Stomach (tissue), 9 donors: ENCODE measurements around the gene EIF2B4. TPM values are rescaled to one million over a fixed set of nuclear protein-coding genes. Genes with fewer than 3 reads are reported as not detected.

Experiments used
- DNase-seq, 2 donors: peaks; one replicate each; pipeline versions ENCODE4 v3.0.0 to v3.0.0-alpha.2; 2013 to 2019
- H3K27ac ChIP-seq, 5 donors: fragments of 200-600 bp in 4 of 5; sonication (generic) in 4 of 5; one replicate each; pipeline ENCODE4 v1.5.1; 2013 to 2019; ENCODE audit warnings: mild to moderate bottlenecking in 1 of 5, moderate library complexity in 1 of 5
- H3K27me3 ChIP-seq, 3 donors: fragments of 200-600 bp; sonication (generic); one replicate each; pipeline ENCODE4 v1.5.1; 2017 to 2019; ENCODE audit warnings: mixed run types in 1 of 3
- H3K36me3 ChIP-seq, 4 donors: fragments of 200-600 bp; sonication (generic); 1 replicate in 3 of 4; 2 replicates in 1 of 4; pipeline ENCODE4 v1.5.1; 2016 to 2019
- H3K4me1 ChIP-seq, 4 donors: fragments of 200-600 bp; sonication (generic); one replicate each; pipeline ENCODE4 v1.5.1; 2016 to 2019
- H3K4me3 ChIP-seq, 4 donors: fragments of 200-600 bp; sonication (generic) in 3 of 4; one replicate each; pipeline ENCODE4 v1.5.1; 2016 to 2019; ENCODE audit warnings: mild to moderate bottlenecking in 1 of 4
- H3K9me3 ChIP-seq, 4 donors: fragments of 200-600 bp; sonication (generic); one replicate each; pipeline ENCODE4 v1.5.1; 2016 to 2019
- EP300 ChIP-seq: sonication (generic); formaldehyde crosslinking; IDR thresholded peaks from one replicate; pipeline ENCODE4 v1.6.1; 2017; ENCODE audit warnings: antibody characterized with exemption
- POLR2A ChIP-seq, 4 donors: fragments of 450-650 bp; IDR thresholded peaks; one replicate each; pipeline ENCODE4 v1.6.1; 2016; ENCODE audit warnings: antibody characterized with exemption in 4 of 4, control low read depth in 2 of 4, mild to moderate bottlenecking in 1 of 4, moderate library complexity in 1 of 4
- POLR2AphosphoS5 ChIP-seq, 3 donors: sonication (generic); formaldehyde crosslinking; IDR thresholded peaks; one replicate each; pipeline ENCODE4 v1.6.1; 2016; ENCODE audit warnings: antibody characterized with exemption in 3 of 3
- WGBS, 5 donors: extraction: QIAGEN DNeasy Blood & Tissue Kit in 3 of 5; methylation state at CpG; one replicate each; pipeline versions ENCODE4 v1.1.5 to v1.1.7; 2013 to 2018; 5-methylcytosine and 5-hydroxymethylcytosine counted together
- intact Hi-C: fragments of 100-400 bp; cut with DNase I; formaldehyde crosslinking; loops from one replicate; pipeline ENCODE4 v1.15.1; 2023; ENCODE audit warnings: low total_unique reads
- polyA plus RNA-seq, 3 donors: library from polyadenylated mRNA; stranded (reverse); fragments of 200-250 nt; gene quantifications; one replicate each; pipeline ENCODE4 v1.2.3, GENCODE V29; 2013
- total RNA-seq, 5 donors: library from RNA; depleted of rRNA; stranded (reverse); fragments of >200 nt; gene quantifications; one replicate each; pipeline versions ENCODE4 v1.1.0 to v1.2.3, GENCODE V29; 2014 to 2016
- TF ChIP-seq, protein P1 (sequence below), 7 experiments: fragments of 450-650 bp in 4 of 7; fragments of 200-600 bp in 3 of 7; sonication (generic) in 3 of 7; IDR thresholded peaks; one replicate each; pipeline ENCODE4 v1.5.1; 2016 to 2019; ENCODE audit warnings: antibody characterized with exemption in 7 of 7, control low read depth in 2 of 7, mild to moderate bottlenecking in 1 of 7
- donor health status: healthy with polysubstance abuse.
- donor health status: Bipolar disorder and iron deficiency.
- donor health status: healthy.

The EIF2B4 gene
- total and polyA plus RNA-seq, 8 donors = 16.2 to 63.9 (median 41.3) TPM

DNA sequence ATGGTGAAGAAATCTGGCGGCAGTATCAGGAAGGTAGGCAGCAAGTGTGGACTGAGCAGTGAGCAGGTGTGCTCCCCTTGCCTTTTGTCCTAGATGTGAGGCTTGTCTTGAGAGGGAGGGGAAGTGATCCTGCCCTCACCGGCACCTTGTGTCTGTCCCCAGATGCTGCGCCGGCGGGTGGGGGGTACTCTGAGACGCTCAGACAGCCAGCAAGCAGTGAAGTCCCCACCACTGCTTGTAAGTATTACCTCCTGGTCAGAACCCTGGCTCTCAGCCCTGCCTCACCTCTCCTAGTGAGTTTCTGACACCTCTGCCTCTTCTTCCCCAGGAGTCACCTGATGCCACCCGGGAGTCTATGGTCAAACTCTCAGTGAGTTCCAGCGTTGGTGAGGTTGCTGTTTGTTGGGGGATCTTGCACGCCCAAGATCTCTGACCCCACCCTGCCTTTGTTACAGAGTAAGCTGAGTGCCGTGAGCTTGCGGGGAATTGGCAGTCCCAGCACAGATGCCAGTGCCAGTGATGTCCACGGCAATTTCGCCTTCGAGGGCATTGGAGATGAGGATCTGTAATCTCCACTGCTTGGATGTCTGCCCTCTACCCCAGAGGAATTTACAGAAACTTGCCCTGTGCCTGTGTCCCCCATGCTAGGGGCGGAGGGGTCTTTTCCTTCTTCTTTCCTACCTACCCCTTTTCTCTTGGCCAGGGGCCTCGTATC lies 6.2 kb upstream of the EIF2B4 start:
- Histone ChIP-seq H3K36me3 (peaks cover 53 to 68% (median 65%) of the 10 kb centered on the region in 4 donors), H3K27ac (no peak overlapping the region), H3K4me1 (peaks cover 35 to 61% (median 59%) of the 10 kb centered on the region in 4 donors), H3K4me3 (no peak overlapping the region), H3K27me3 (no peaks in the 10 kb centered on the region), H3K9me3 (no peaks in the 10 kb centered on the region)
- TF ChIP-seq, protein P1, sequence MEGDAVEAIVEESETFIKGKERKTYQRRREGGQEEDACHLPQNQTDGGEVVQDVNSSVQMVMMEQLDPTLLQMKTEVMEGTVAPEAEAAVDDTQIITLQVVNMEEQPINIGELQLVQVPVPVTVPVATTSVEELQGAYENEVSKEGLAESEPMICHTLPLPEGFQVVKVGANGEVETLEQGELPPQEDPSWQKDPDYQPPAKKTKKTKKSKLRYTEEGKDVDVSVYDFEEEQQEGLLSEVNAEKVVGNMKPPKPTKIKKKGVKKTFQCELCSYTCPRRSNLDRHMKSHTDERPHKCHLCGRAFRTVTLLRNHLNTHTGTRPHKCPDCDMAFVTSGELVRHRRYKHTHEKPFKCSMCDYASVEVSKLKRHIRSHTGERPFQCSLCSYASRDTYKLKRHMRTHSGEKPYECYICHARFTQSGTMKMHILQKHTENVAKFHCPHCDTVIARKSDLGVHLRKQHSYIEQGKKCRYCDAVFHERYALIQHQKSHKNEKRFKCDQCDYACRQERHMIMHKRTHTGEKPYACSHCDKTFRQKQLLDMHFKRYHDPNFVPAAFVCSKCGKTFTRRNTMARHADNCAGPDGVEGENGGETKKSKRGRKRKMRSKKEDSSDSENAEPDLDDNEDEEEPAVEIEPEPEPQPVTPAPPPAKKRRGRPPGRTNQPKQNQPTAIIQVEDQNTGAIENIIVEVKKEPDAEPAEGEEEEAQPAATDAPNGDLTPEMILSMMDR (IDR thresholded peaks at IDR 0.05) = no peak
- TF ChIP-seq EP300 (no peak), POLR2AphosphoS5 (IDR thresholded peaks at IDR 0.05) (no peak), POLR2A (IDR thresholded peaks at IDR 0.05) (no peak)
- no peak for DNase-seq
- intact Hi-C loops = no loop called here
- 75 to 83% (median 77%) methylated on average over 15 to 16 of the region's 16 CpGs for WGBS, 5 donors

GRCh38 chr2:27375513-27376099 lies 5.5 kb upstream of the EIF2B4 start:
- Histone ChIP-seq H3K36me3 (peaks cover 53 to 67% (median 64%) of the 10 kb centered on the region in 4 donors), H3K4me1 (peaks cover 32 to 61% (median 57%) of the 10 kb centered on the region in 4 donors), H3K27me3 (no peaks in the 10 kb centered on the region), H3K9me3 (no peaks in the 10 kb centered on the region), H3K27ac (no peak overlapping the region), H3K4me3 (no peak overlapping the region)
- TF ChIP-seq, protein P1 (IDR thresholded peaks at IDR 0.05) = no peak
- TF ChIP-seq POLR2AphosphoS5 (IDR thresholded peaks at IDR 0.05) (no peak), EP300 (no peak), POLR2A (IDR thresholded peaks at IDR 0.05) (no peak)
- WGBS, 5 donors = 81 to 94% (median 91%) methylated on average over 14 to 20 of the region's 20 CpGs
- DNase-seq = no peak
- intact Hi-C loops = no loop called here

DNA sequence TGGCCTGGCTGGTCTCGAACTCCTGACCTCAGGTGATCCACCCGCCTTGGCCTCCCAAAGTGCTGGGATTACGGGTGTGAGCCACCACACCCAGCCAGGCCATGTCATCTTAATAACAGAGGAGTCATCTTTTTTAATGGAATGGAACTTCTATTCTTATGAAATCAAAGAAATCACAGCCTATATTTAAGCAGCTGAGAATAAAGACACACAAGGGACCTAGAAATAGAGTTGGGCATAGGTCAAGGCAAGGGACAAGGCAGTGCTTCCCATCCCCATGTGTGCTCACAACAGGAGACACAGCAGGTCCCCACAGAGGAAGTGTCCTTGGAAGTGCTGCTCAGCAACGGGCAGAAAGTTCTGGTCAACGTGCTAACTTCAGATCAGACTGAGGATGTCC lies 3.4 kb upstream of the EIF2B4 start:
- TF ChIP-seq EP300 = no peak
- TF ChIP-seq, protein P1 (IDR thresholded peaks at IDR 0.05) = no peak
- no peak for TF ChIP-seq POLR2AphosphoS5 (IDR thresholded peaks at IDR 0.05)
- TF ChIP-seq POLR2A (IDR thresholded peaks at IDR 0.05) = no peak
- Histone ChIP-seq H3K4me3 (no peak overlapping the region), H3K4me1 (peaks cover 27 to 56% (median 53%) of the 10 kb centered on the region in 4 donors), H3K9me3 (no peaks in the 10 kb centered on the region), H3K27ac (no peak overlapping the region), H3K27me3 (no peaks in the 10 kb centered on the region), H3K36me3 (peaks cover 53 to 68% (median 66%) of the 10 kb centered on the region in 4 donors)
- 88 to 94% (median 90%) methylated on average over 5 of the region's 5 CpGs for WGBS, 5 donors
- intact Hi-C loops = no loop called here
- DNase-seq = no peak

- H3K36me3 ChIP-seq = peaks cover 50 to 68% (median 66%) of the 10 kb centered on the region in 4 donors
Measured at GRCh38 chr2:27372937-27373336, 2.8 kb upstream of the EIF2B4 start.

More at GRCh38 chr2:27372937-27373336, 2.8 kb upstream of the EIF2B4 start:
- H3K27me3 ChIP-seq = no peaks in the 10 kb centered on the region
- intact Hi-C loops = no loop called here
- WGBS, 5 donors = 78 to 88% (median 86%) methylated on average over 6 of the region's 6 CpGs
- no peak overlapping the region for H3K4me3 ChIP-seq
- no peaks in the 10 kb centered on the region for H3K9me3 ChIP-seq
- peak overlapping the region in 1 of 5 donors; percentile 95 for H3K27ac ChIP-seq
- peaks cover 24 to 56% (median 50%) of the 10 kb centered on the region in 4 donors for H3K4me1 ChIP-seq
- no peak for DNase-seq
- TF ChIP-seq, protein P1 (IDR thresholded peaks at IDR 0.05) = no peak
- TF ChIP-seq POLR2AphosphoS5 (IDR thresholded peaks at IDR 0.05) (no peak), EP300 (no peak), POLR2A (IDR thresholded peaks at IDR 0.05) (no peak)
